Measurements from ENCODE around the gene DRAXIN.

DNA sequence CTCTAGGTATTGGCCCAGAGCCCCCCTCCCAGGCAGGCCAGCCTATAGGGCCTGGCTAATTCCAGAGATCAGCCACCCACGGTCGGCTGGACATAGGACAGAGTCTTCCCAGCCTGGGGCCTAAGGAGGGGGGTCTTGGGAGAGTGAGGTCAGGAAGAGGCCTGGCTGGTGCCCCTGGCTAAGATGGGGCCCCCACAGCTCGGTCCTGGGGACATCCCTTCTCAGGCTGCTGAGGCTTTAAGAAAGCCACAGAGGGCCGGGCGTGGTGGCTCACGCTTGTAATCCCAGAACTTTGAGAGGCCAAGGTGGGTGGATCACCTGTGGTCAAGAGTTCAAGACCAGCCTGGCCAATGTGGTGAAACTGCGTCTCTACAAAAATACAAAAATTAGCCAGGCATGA, 73.0 kb downstream of the DRAXIN start:
- TF ChIP-seq CTCF (IDR thresholded peaks at IDR 0.05) (no peak), POLR2A (IDR thresholded peaks at IDR 0.05) (no peak), POLR2AphosphoS5 (IDR thresholded peaks at IDR 0.05) (no peak), EP300 (IDR thresholded peaks at IDR 0.05; ENCODE audit: low read depth) (no peak)
